ENCODE measurements around the gene PIGT.

The PIGT gene
- 81.7 to 90.8 (median 83.5) reads per million in 4 donors for total RNA-seq

DNA sequence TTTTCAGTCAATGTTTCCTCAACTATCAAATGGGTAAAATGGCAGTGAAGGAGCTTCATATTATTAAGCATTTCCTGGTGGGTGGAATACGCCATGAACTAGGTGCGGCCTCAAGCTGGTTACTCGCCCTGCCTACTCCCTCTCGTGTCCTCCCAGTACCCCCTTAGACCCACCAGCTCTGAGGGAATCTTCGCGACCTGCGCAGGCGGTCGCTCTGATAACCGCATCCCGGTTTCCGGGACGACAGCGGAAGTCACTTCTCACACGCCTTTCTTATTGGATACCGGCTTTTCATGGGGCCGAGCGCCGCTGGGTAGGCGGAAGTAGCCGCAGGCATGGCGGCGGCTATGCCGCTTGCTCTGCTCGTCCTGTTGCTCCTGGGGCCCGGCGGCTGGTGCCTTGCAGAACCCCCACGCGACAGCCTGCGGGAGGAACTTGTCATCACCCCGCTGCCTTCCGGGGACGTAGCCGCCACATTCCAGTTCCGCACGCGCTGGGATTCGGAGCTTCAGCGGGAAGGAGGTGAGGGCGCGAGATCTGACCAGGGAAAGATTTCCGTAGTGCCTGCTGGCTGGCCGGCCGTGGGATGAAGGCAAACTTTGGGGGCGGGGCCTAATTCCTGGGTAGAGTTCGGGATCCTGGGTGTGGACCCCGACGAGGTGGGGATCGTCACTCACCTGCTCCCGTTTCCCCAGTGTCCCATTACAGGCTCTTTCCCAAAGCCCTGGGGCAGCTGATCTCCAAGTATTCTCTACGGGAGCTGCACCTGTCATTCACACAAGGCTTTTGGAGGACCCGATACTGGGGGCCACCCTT is at the start of gene PIGT:
PIGT (plus strand) TSS at position 320 of the 816 bp plus-strand sequence; CDS start at position 336, 16 bp downstream.
- DNase-seq, result peak; percentile 76 to 90 (median 87)

- DNase-seq, result no peak
Measured at GRCh38 chr20:45366192-45366591, 49.7 kb upstream of the PIGT start.

GRCh38 chr20:45366631-45367030 is 49.3 kb upstream of the PIGT start:
- no peak for DNase-seq

DNA sequence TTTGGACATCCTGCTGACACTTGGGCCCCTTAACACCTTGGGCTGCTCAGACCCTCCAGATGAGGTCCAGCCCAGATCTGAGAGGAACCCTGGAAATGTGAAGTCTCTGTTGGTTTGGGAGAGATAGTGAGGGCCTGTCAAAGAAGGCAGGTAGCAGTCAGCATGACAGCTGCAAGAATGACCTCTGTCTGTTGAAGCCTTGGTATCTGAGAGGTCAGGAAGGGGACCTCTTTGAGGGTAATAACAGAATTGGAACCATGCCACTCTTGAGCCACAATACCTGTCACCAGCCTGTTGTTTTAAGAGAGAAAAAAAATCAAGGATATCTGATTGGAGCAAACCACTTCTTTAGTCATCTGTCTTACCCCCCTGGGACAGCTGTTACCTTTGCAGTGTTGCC is 48.8 kb upstream of the PIGT start:
- DNase-seq, result no peak

GRCh38 chr20:45368221-45368980 is 47.5 kb upstream of the PIGT start:
- peak in 3 of 5 donors; percentile 14 to 70 (median 32) for DNase-seq

DNA sequence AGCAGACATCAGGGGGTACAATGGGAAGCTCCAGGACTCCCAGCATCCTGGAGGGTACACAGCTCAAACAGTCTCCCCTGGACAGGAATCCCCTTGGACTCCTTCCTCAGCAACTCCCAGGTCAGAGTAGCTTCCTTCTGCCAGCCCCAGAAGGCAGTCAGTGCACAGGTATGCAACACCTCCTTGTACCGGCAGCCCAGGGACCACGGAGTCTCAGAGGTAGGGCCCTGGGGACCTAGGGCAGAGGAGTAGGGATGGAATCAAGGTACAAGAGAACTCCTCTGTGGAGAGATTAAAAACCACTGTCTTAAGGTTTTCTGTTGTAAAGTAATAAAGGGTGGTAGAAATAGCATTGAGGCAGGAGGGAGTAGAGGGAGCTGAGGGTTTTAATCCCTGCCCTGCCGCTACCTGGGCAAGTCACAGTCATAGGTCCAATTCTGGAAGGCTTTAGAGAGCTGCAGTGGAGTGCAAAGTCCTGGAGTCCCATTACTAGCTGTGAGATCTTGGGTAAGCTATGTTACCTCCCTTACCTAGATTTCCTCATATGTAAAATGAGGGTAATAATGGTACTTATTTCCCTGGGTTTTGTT is 45.3 kb upstream of the PIGT start:
- DNase-seq, result no peak

DNA sequence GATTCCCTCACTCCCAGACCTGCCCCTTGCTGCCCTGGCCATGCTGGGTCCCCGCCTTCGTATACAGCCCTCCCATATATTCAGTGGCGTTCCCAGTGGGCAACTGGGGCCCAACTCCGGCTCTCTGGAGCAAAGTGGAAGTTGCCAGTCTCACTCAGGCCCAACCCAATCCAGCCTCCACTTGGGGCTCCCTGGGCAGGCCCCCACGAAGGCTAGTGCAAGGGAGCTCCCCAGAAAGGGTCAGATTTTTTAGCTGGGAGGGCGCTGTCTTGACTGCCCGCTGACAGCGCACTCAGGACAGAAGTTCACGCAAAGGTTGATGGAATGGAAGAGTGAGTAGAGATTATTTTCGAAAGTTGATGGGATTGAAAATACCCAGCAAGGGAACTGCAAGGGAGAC is 43.7 kb upstream of the PIGT start:
- no peak for DNase-seq

DNA sequence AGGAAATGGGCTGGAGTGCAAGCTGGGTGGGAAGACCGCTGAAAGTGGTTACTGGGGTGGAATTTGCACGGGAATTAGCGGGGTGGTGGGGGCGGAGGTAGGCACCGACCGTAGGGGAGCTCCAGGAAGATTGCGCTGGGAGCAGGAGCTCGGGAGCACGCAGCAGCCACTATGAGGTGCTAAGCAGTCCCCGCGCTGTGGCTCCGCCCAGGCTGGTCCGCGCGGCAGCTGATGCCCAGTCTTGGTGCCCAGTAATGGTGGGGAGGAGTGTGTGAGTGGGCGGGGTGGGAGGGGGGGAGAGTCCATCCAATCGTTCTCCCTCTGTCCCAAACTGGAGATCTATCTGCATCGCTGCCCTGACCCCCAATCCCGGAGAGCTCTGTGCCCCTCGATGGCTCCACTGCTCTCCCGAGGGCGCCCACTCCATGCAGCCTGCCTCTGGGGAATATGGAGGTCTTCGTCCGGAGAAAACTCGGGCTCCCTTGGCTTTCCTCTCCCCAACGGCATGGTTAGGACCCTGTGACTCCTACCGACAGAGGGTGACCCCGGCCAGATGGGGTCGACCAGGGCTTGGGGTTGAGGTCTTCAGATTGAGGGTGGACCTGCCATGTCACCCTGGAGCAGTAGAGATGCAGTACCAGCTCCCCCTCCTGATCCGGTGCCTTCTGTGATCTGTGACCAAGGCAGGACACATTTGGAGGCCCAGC is 43.1 kb upstream of the PIGT start:
- DNase-seq, result no peak

GRCh38 chr20:45373353-45374100 is 42.4 kb upstream of the PIGT start:
- DNase-seq, result peak; percentile 74 to 87 (median 84)

- no peak for DNase-seq
Measured at GRCh38 chr20:45374101-45374467, 41.9 kb upstream of the PIGT start.

DNA sequence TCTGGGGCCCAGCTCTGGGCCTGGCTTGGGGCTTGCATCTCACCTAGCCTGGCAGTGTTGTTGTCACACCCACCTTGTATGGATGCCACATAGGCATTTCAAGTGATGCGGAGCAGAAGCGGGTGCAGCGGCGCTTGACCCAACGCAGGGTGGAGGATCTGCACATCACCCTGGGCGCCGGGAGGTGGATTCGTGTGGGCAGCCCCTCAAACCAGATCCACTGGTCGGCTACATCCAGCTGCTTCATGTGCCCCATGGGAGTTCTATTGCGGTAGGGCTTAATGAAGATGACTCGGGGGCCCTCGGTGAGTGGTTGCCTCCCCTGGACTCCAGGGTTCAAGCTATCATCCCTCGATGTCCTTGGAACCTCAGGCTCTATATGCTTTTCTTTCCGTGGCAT is 41.0 kb upstream of the PIGT start:
- no peak for DNase-seq

GRCh38 chr20:45377269-45377668 is 38.7 kb upstream of the PIGT start:
- no peak for DNase-seq

DNA sequence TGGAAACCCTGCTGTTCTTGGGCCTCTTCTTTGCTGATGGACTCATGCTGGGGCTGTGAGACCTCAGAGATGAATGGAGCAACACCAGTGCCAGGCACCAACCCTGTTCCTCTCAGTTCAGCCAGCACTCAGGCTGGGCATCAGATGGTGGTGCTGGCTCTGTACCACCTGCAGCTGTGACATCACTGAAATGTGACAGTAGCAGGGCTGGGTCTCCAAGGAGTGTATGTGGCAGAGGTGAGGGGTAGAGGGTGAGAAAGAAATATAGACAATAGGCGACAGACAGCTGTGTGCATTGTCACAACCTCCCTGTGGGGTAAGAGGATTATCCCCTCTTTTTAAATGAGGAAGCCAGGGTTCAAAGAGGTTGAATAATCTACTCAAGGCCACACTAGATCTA is 37.8 kb upstream of the PIGT start, which contains the start of gene TP53TG5:
TP53TG5 (minus strand) TSS at position 135 of the 400 bp plus-strand sequence; CDS start at position 46, 89 bp downstream.
- DNase-seq, result no peak

DNA sequence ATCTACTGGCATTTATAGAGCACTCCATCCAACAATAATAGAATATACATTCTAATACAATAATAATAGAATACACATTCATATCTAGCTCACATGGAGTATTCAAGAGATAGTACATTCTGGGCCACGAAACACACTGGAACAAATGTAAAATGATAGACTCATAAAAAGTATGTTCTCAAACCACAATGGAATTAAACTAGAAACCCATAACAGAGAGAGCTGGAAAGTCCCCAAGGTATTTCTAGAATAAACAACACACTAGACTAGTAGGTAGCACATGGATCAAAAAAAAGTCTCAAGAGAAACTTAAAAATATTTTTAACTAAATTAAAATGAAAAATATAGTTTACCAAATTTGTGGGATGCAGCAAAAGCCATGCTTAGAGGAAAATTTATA is 28.7 kb upstream of the PIGT start:
- DNase-seq, result no peak

DNA sequence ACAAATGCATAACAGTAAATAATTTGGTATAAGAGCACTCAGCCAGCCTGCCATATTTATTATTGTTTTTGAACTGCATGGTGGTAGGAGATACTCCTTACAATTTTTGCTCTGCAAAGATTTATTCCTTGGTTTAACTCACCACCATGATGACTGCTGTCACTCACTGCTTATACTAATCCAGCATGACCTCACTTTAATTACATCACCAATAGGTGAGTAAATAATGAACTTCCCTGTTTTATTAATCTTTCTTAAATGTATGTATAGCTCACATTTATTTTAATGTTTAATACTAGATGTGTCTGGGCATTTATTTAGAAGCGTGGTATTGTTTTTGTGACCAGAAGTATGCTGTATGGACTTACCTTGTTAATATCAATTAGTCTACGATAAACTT is 25.0 kb upstream of the PIGT start:
- DNase-seq, result no peak

DNA sequence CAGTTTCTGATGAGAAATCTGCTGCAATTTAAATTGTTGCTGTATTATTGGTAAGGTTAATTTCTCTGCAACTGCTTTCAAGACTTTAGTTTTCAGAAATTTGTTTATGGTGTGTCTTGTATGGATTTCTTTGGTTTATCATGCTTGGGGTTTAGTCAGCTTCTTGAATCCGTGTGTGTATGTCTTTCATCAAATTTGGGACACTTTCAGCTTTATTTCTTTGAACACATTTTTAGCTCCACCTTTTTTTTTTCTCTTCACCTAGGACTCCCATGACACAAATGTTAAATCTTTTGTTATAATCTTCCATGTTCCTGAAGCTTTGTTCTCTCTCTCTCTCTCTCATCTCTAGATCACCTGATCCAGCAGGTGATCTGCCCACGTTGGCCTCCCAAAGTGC is 24.4 kb upstream of the PIGT start:
- no peak for DNase-seq

GRCh38 chr20:45392733-45393132 is 23.2 kb upstream of the PIGT start:
- no peak for DNase-seq

- DNase-seq, result no peak
Measured at GRCh38 chr20:45394221-45395113, 21.5 kb upstream of the PIGT start.

GRCh38 chr20:45395114-45395415 is 20.9 kb upstream of the PIGT start:
- DNase-seq, result no peak

DNA sequence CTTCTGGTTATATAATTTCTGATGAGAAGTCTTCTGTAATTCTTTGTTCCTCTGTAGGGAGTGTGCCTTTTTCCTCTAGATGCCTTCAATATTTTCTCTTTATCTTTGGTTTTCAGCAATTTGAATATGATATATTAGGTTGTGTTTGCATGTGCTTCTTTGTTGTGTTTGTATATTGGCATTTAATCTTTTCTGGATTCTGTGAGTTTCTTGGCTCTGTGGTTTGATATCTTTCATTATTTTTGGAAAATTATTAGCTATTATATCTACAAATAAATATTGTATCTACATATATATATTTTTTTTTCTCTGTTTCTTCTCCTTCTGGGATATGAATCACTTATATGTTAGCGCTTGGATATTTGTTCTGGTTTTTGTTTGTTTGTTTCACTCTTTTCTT is 16.9 kb upstream of the PIGT start:
- DNase-seq, result no peak

DNA sequence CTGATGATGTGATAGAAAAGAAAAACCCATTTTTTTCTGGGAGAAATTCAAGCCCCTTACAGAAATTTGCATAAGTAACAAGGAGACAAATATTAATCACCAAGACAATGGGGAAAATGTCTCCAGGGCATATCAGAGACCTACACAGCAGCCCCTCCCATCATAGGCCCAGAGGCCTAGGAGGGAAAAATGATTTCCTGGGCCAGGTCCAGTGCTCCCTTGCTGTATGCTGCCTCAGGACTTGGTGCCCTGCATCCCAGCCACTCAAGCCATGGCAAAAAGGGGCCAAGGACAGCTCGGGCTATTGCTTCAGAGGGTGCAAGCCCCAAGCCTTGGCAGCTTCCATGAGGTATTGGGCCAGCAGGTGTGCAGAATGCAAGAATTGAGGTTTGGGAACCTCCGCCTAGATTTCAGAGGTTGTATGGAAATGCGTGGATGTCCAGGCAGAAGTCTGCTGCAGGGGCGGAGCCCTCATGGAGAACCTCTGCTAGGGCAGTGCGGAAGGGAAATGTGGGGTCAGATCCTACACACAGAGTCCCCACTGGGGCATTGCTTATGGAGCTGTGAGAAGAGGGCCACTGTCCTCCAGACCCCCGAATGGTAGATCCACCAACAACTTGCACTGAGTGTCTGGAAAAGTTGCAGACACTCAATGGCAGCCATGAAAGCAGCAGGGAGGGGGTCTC is 15.5 kb upstream of the PIGT start:
- DNase-seq, result no peak

All from T-helper 1 cell (primary cell).